ENCODE results near the gene SLC25A23. TPM values are rescaled to one million over a fixed set of nuclear protein-coding genes. Genes with fewer than 3 reads are reported as not detected.

Gene SLC25A23
- total RNA-seq, 1 donor: 27.7 TPM

DNA sequence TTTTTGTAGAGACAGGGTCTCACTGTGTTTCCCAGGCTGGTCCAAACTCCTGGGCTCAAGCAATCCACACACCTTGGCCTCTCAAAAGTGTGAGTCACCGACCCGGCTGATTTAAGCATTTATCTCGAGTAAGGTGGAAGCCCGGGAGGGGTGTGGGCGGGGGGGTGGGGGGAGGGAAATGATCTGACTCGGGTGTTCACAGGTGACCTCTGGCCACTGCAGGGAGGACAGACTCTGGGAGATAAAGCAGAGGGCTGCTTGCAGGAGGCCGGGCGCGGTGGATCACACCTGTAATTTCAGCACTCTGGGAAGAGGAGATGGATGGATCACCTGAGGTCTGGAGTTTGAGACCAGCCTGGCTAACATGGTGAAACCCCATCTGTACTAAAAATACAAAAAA lies 14.1 kb upstream of the SLC25A23 start:
- no peak for DNase-seq (ENCODE audit: low read depth)
- TF ChIP-seq, protein P1, sequence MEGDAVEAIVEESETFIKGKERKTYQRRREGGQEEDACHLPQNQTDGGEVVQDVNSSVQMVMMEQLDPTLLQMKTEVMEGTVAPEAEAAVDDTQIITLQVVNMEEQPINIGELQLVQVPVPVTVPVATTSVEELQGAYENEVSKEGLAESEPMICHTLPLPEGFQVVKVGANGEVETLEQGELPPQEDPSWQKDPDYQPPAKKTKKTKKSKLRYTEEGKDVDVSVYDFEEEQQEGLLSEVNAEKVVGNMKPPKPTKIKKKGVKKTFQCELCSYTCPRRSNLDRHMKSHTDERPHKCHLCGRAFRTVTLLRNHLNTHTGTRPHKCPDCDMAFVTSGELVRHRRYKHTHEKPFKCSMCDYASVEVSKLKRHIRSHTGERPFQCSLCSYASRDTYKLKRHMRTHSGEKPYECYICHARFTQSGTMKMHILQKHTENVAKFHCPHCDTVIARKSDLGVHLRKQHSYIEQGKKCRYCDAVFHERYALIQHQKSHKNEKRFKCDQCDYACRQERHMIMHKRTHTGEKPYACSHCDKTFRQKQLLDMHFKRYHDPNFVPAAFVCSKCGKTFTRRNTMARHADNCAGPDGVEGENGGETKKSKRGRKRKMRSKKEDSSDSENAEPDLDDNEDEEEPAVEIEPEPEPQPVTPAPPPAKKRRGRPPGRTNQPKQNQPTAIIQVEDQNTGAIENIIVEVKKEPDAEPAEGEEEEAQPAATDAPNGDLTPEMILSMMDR (IDR thresholded peaks at IDR 0.05; ENCODE audit: insufficient read depth, low read length): no peak
- no peak overlapping the region for H3K4me3 ChIP-seq (ENCODE audit: low read depth, low read length)

DNA sequence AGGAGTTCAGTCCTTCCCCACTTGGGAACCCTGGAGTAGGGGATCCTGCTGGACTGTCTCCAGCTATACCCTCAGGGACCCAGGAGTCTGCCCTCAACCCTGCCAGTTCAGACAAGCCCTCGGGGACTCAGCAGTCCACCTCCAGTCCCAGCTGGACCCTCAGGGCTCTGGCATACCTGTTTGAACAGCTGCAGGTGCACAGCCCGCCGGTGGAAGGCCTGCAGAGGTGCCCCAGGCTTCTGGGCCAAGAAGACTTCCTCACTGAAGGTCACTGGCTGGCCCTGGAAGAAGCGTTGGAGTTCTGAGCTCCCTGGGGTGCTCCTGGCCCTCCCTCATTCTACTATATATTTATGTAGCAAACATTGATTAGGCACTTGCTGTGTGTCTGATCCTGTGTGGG lies 13.1 kb upstream of the SLC25A23 start:
- TF ChIP-seq, protein P1 (IDR thresholded peaks at IDR 0.05; ENCODE audit: insufficient read depth, low read length): no peak
- no peak overlapping the region for H3K4me3 ChIP-seq (ENCODE audit: low read depth, low read length)
- DNase-seq (ENCODE audit: low read depth): no peak

DNA sequence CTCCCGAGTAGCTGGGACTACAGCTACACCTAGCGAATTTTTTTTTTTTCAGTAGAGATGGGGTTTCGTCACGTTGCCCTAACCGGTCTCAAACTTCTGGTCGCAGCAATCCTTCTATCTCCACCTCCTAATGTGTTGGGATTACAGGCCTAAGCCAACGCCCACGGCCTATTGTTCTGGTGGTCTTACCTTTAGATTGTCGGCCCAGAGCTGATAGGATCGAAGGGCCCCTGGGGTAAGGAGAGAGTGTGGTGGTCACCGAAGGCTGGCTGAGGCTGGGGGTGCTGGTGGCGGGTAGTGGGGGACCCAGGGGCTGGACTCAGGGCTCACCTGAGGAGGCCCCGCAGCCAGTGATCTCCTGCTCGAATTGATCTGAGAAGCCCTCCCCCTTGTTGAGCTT lies 11.5 kb upstream of the SLC25A23 start:
- H3K4me3 ChIP-seq (ENCODE audit: low read depth, low read length): no peak overlapping the region
- no peak for DNase-seq (ENCODE audit: low read depth)
- TF ChIP-seq, protein P1 (IDR thresholded peaks at IDR 0.05; ENCODE audit: insufficient read depth, low read length): no peak

DNA sequence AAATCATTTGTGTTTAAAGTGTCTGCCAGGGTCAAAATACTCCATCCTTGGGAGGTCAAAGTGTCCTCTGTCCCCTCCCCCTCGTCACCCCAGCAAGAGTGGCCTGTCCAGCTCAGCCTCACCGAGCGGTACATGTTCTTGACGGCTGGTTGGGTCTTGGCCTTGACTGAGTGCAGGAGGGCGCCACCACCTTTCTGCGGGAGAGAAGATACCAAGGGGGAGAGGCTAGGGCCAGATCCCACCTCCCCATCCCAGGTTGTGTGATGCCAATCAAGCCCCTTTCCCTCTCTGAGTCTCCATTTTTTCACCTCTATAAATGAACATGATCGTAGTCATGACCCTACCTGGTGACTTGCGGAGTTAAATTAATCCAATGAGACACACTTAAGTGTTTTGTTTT lies 10.6 kb upstream of the SLC25A23 start:
- TF ChIP-seq, protein P1 (IDR thresholded peaks at IDR 0.05; ENCODE audit: insufficient read depth, low read length): no peak
- H3K4me3 ChIP-seq (ENCODE audit: low read depth, low read length): no peak overlapping the region
- DNase-seq (ENCODE audit: low read depth): no peak

DNA sequence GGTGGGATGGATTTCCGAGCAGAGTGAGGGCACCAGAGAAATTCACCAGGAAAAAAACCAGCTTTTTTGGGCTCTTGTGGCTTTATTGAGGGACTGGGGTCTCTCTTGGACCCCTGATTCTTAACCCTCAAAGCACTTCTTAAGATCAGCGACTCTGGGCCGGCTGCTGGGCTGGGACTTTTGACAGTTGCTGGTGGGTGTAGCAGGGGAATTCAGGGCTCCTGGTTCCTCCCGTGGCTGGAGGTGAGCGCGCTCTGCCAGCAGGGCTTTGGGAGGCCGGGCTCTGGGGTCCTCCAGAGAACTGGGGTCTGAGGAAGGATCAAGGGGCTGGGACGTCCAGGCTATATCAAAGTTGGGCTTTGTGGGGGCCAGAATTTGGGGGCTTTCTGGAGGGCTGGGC lies 7.8 kb upstream of the SLC25A23 start:
- DNase-seq (ENCODE audit: low read depth): no peak
- H3K4me3 ChIP-seq (ENCODE audit: low read depth, low read length): no peak overlapping the region
- TF ChIP-seq, protein P1 (IDR thresholded peaks at IDR 0.05; ENCODE audit: insufficient read depth, low read length): no peak

DNA sequence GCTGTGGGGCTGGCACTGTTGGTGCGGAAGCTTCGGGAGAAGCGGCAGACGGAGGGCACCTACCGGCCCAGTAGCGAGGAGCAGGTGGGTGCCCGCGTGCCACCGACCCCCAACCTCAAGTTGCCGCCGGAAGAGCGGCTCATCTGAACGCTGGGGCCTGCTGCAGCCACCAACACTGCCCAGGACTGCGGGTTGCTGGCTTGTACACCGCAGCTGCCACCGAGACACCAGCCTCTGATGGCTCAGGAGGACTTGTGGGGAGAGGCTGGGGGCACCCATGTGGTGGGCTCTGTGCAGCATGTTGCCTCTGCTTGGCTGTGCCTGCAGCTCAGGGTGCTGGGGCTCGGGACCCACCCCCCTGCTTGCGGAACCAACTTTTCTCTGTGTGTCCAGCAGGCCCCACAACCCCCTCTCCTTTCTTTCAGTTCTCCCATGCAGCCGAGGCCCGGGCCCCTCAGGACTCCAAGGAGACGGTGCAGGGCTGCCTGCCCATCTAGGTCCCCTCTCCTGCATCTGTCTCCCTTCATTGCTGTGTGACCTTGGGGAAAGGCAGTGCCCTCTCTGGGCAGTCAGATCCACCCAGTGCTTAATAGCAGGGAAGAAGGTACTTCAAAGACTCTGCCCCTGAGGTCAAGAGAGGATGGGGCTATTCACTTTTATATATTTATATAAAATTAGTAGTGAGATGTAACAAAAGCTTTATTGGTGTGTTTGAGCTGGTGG lies 7.1 kb upstream of the SLC25A23 start:
- no peak for DNase-seq (ENCODE audit: low read depth)

More for the DNA sequence above, 7.1 kb upstream of the SLC25A23 start:
- no peak overlapping the region for H3K4me3 ChIP-seq (ENCODE audit: low read depth, low read length)
- TF ChIP-seq, protein P1 (IDR thresholded peaks at IDR 0.05; ENCODE audit: insufficient read depth, low read length): no peak

Measured in fibroblast of the aortic adventitia (primary cell).